MM.1S (cell line): ENCODE data around the gene PTPRD.

ENCODE experiments used
- DNase-seq: peaks from one replicate; pipeline ENCODE4 v3.0.0-alpha.2; 2015
- H2AFZ ChIP-seq: fragments of 300-600 bp; sonication (generic); 2 replicates; pipeline ENCODE4 v1.6.0; 2016; ENCODE audit warnings: antibody characterized with exemption, low read length
- H3F3A ChIP-seq: fragments of 300-600 bp; sonication (generic); 2 replicates; pipeline ENCODE4 v1.6.1; 2016; ENCODE audit warnings: mild to moderate bottlenecking, antibody characterized with exemption, low read length, moderate library complexity, mixed read lengths; ENCODE audit not compliant: insufficient read depth
- H3K27ac ChIP-seq: fragments of 300-600 bp; sonication (generic); 2 replicates; pipeline ENCODE4 v1.5.1; 2016; ENCODE audit warnings: mild to moderate bottlenecking, low read length
- H3K27me3 ChIP-seq: fragments of 300-600 bp; sonication (generic); replicated peaks from 2 replicates; pipeline ENCODE4 v1.6.0; 2016; ENCODE audit warnings: low read length; ENCODE audit not compliant: insufficient read depth
- H3K36me3 ChIP-seq: fragments of 300-600 bp; sonication (generic); replicated peaks from 2 replicates; pipeline ENCODE4 v1.6.1; 2016; ENCODE audit warnings: mild to moderate bottlenecking, low read length, mixed read lengths; ENCODE audit not compliant: insufficient read depth
- H3K4me1 ChIP-seq: fragments of 300-600 bp; sonication (generic); 2 replicates; pipeline ENCODE4 v1.6.1; 2016; ENCODE audit warnings: low read length, mixed read lengths
- H3K4me2 ChIP-seq: fragments of 300-600 bp; sonication (generic); 2 replicates; pipeline ENCODE4 v1.6.0; 2016; ENCODE audit warnings: low read depth, low read length
- H3K4me3 ChIP-seq: fragments of 300-600 bp; sonication (generic); 2 replicates; pipeline ENCODE4 v1.5.1; 2016; ENCODE audit warnings: low read length, mixed read lengths
- H3K79me2 ChIP-seq: fragments of 300-600 bp; sonication (generic); 2 replicates; pipeline ENCODE4 v1.6.1; 2016; ENCODE audit warnings: mixed run types, low read length, mixed read lengths
- H3K9ac ChIP-seq: fragments of 300-600 bp; sonication (generic); 2 replicates; pipeline ENCODE4 v1.6.1; 2016; ENCODE audit warnings: low read length, mixed read lengths
- H3K9me2 ChIP-seq: fragments of 300-600 bp; sonication (generic); replicated peaks from 2 replicates; pipeline ENCODE4 v1.6.1; 2016; ENCODE audit warnings: mild to moderate bottlenecking, low read length, mixed read lengths; ENCODE audit not compliant: insufficient read depth
- H3K9me3 ChIP-seq: fragments of 300-600 bp; sonication (generic); replicated peaks from 2 replicates; pipeline ENCODE4 v1.6.1; 2016; ENCODE audit warnings: mild to moderate bottlenecking, low read length, mixed read lengths; ENCODE audit not compliant: insufficient read depth
- H4K20me1 ChIP-seq: fragments of 300-600 bp; sonication (generic); 2 replicates; pipeline ENCODE4 v1.6.1; 2016; ENCODE audit warnings: mild to moderate bottlenecking, low read length, moderate library complexity, mixed read lengths; ENCODE audit not compliant: insufficient read depth
- EZH2 ChIP-seq: fragments of 300-600 bp; sonication (generic); optimal IDR thresholded peaks from 2 replicates; pipeline ENCODE3; 2017; ENCODE audit warnings: low read depth, mild to moderate bottlenecking, antibody characterized with exemption, low read length, mixed read lengths
- EZH2phosphoT487 ChIP-seq: fragments of 300-600 bp; sonication (generic); IDR thresholded peaks from 2 replicates; pipeline ENCODE4 v1.6.1; 2018; ENCODE audit warnings: antibody characterized with exemption, low read length
- TF ChIP-seq, protein P1 (sequence below): fragments of 300-600 bp; sonication (generic); IDR thresholded peaks from 2 replicates; pipeline ENCODE4 v1.5.1; 2016; ENCODE audit warnings: antibody characterized with exemption, low read length, mixed read lengths

Gene PTPRD

GRCh38 chr9:9395539-9395938 is 1217.3 kb downstream of the PTPRD start:
- no peaks in the 10 kb centered on the region for H3K9me2 ChIP-seq
- TF ChIP-seq EZH2 (no peak), EZH2phosphoT487 (no peak)
- TF ChIP-seq, protein P1, sequence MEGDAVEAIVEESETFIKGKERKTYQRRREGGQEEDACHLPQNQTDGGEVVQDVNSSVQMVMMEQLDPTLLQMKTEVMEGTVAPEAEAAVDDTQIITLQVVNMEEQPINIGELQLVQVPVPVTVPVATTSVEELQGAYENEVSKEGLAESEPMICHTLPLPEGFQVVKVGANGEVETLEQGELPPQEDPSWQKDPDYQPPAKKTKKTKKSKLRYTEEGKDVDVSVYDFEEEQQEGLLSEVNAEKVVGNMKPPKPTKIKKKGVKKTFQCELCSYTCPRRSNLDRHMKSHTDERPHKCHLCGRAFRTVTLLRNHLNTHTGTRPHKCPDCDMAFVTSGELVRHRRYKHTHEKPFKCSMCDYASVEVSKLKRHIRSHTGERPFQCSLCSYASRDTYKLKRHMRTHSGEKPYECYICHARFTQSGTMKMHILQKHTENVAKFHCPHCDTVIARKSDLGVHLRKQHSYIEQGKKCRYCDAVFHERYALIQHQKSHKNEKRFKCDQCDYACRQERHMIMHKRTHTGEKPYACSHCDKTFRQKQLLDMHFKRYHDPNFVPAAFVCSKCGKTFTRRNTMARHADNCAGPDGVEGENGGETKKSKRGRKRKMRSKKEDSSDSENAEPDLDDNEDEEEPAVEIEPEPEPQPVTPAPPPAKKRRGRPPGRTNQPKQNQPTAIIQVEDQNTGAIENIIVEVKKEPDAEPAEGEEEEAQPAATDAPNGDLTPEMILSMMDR = no peak
- H2AFZ ChIP-seq = no peak overlapping the region
- no peaks in the 10 kb centered on the region for H3K79me2 ChIP-seq
- H3K4me1 ChIP-seq = no peaks in the 10 kb centered on the region
- H3K27me3 ChIP-seq = no peaks in the 10 kb centered on the region
- no peak for DNase-seq
- no peak overlapping the region for H3K4me3 ChIP-seq
- H3K27ac ChIP-seq = no peak overlapping the region
- H3K9ac ChIP-seq = no peak overlapping the region
- no peaks in the 10 kb centered on the region for H4K20me1 ChIP-seq
- no peaks in the 10 kb centered on the region for H3F3A ChIP-seq
- H3K9me3 ChIP-seq = no peaks in the 10 kb centered on the region
- H3K36me3 ChIP-seq = no peaks in the 10 kb centered on the region
- no peak overlapping the region for H3K4me2 ChIP-seq

GRCh38 chr9:9392755-9393154 is 1220.0 kb downstream of the PTPRD start:
- H2AFZ ChIP-seq = no peak overlapping the region
- no peaks in the 10 kb centered on the region for H3K27me3 ChIP-seq
- DNase-seq = no peak
- no peak overlapping the region for H3K4me2 ChIP-seq
- H3K9me2 ChIP-seq = no peaks in the 10 kb centered on the region
- H3K9me3 ChIP-seq = no peaks in the 10 kb centered on the region
- H3K36me3 ChIP-seq = no peaks in the 10 kb centered on the region
- no peak overlapping the region for H3K27ac ChIP-seq
- H3K4me3 ChIP-seq = no peak overlapping the region
- no peaks in the 10 kb centered on the region for H3F3A ChIP-seq
- H4K20me1 ChIP-seq = no peaks in the 10 kb centered on the region
- H3K79me2 ChIP-seq = no peaks in the 10 kb centered on the region
- no peaks in the 10 kb centered on the region for H3K4me1 ChIP-seq
- no peak overlapping the region for H3K9ac ChIP-seq
- TF ChIP-seq EZH2 (no peak), EZH2phosphoT487 (no peak)
- TF ChIP-seq, protein P1 = no peak

DNA sequence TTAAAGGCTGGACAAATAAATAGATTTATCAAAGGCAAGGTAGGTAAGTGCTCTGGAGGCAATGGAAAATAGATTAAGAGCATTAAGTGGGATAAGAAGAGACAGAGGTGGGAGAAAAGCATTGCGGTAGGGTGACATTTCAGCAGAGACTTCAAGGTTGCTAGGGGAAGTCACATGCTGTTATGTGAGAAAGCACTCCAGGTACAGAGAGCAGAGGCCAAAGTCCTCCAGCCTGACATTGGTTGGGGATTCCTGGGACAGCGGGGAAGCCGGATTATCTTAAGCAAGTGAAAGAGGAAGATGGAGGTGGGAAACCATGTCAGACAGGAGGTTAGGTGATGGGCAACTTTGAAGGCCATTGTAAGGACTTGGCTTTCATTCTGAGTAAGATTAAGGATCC is 1222.9 kb downstream of the PTPRD start:
- Histone ChIP-seq H3K27me3 (no peaks in the 10 kb centered on the region), H3K27ac (no peak overlapping the region)

More for the DNA sequence above, 1222.9 kb downstream of the PTPRD start:
- Histone ChIP-seq H3K4me3 (no peak overlapping the region), H3K4me2 (no peak overlapping the region), H3K9me2 (no peaks in the 10 kb centered on the region), H3K36me3 (no peaks in the 10 kb centered on the region), H3K79me2 (no peaks in the 10 kb centered on the region), H3K9ac (no peak overlapping the region), H3K4me1 (no peaks in the 10 kb centered on the region), H3K9me3 (no peaks in the 10 kb centered on the region), H3F3A (no peaks in the 10 kb centered on the region), H2AFZ (no peak overlapping the region), H4K20me1 (no peaks in the 10 kb centered on the region)
- TF ChIP-seq, protein P1 = no peak
- TF ChIP-seq EZH2phosphoT487 (no peak), EZH2 (no peak)
- no peak for DNase-seq
